Neural cell (in vitro differentiated cells): Measurements from ENCODE around the gene ZBTB7C. TPM values are rescaled to one million over a fixed set of nuclear protein-coding genes. Genes with fewer than 3 reads are reported as not detected.

Experiments
- H2AFZ ChIP-seq: fragments of 200-600, 300-800 bp; sonication (generic), shearing (Covaris generic); 2 replicates; pipeline ENCODE4 v1.6.0; 2014; ENCODE audit warnings: low read depth, mild to moderate bottlenecking, antibody characterized with exemption, low read length, moderate library complexity
- H3F3A ChIP-seq: fragments of 200-600 bp; shearing (Covaris generic); 2 replicates; pipeline ENCODE4 v1.6.1; 2016; ENCODE audit warnings: mild to moderate bottlenecking, moderate library complexity, mixed read lengths, antibody characterized with exemption, low read length; ENCODE audit not compliant: insufficient read depth, poor library complexity, severe bottlenecking
- H3K27ac ChIP-seq: fragments of 200-600, 300-800 bp; sonication (generic), shearing (Covaris generic); 2 replicates; pipeline ENCODE4 v1.5.1; 2014; ENCODE audit warnings: mild to moderate bottlenecking, low read length, moderate library complexity
- H3K27me3 ChIP-seq: fragments of 300-800, 200-600 bp; sonication (generic), shearing (Covaris generic); 2 replicates; pipeline ENCODE4 v1.6.0; 2014; ENCODE audit warnings: mild to moderate bottlenecking, low read depth, low read length, moderate library complexity; ENCODE audit not compliant: insufficient read depth
- H3K36me3 ChIP-seq: fragments of 300-800, 200-600 bp; sonication (generic), shearing (Covaris generic); 2 replicates; pipeline ENCODE4 v1.5.1; 2014; ENCODE audit warnings: mild to moderate bottlenecking, antibody characterized with exemption, low read length, moderate library complexity; ENCODE audit not compliant: insufficient read depth
- H3K4me2 ChIP-seq: fragments of 300-800, 200-600 bp; sonication (generic), shearing (Covaris generic); 2 replicates; pipeline ENCODE4 v1.6.0; 2014; ENCODE audit warnings: mild to moderate bottlenecking, low read length
- H3K4me3 ChIP-seq: fragments of 300-800, 200-600 bp; sonication (generic), shearing (Covaris generic); 2 replicates; pipeline ENCODE4 v1.5.1; 2014; ENCODE audit warnings: mild to moderate bottlenecking, low read length, moderate library complexity
- H3K79me2 ChIP-seq: fragments of 200-600 bp; shearing (Covaris generic); replicated peaks from 2 replicates; pipeline ENCODE4 v1.6.0; 2014; ENCODE audit warnings: mild to moderate bottlenecking, low read length, moderate library complexity; ENCODE audit not compliant: insufficient read depth
- H3K9ac ChIP-seq: fragments of 300-800, 200-600 bp; sonication (generic), shearing (Covaris generic); 2 replicates; pipeline ENCODE4 v1.6.1; 2016; ENCODE audit warnings: mild to moderate bottlenecking, low read length, mixed read lengths
- H3K9me2 ChIP-seq: fragments of 200-600 bp; shearing (Covaris generic); 2 replicates; pipeline ENCODE4 v1.6.1; 2016; ENCODE audit warnings: mild to moderate bottlenecking, low read length, mixed read lengths; ENCODE audit not compliant: insufficient read depth
- H3K9me3 ChIP-seq: fragments of 200-600, 300-800 bp; sonication (generic), shearing (Covaris generic); 2 replicates; pipeline ENCODE4 v1.6.1; 2016; ENCODE audit warnings: mild to moderate bottlenecking, mixed run types, low read length, moderate library complexity, mixed read lengths
- H4K20me1 ChIP-seq: fragments of 200-600 bp; shearing (Covaris generic); 2 replicates; pipeline ENCODE4 v1.6.1; 2016; ENCODE audit warnings: mild to moderate bottlenecking, mixed run types; ENCODE audit not compliant: insufficient read depth
- EP300 ChIP-seq: fragments of 450-650 bp; conservative IDR thresholded peaks from 2 replicates; pipeline ENCODE4 v1.6.1; 2014; ENCODE audit warnings: antibody characterized with exemption, mild to moderate bottlenecking, moderate library complexity; ENCODE audit not compliant: poor library complexity, severe bottlenecking
- EZH2 ChIP-seq: fragments of 200-600, 300-800 bp; shearing (Covaris generic), sonication (generic); IDR thresholded peaks from 2 replicates; pipeline ENCODE4 v1.6.1; 2014; ENCODE audit warnings: antibody characterized with exemption, low read length, borderline replicate concordance, mild to moderate bottlenecking; ENCODE audit not compliant: insufficient read depth, poor library complexity, severe bottlenecking
- MXI1 ChIP-seq: fragments of 450-650 bp; conservative IDR thresholded peaks from 2 replicates; pipeline ENCODE4 v1.6.1; 2014; ENCODE audit warnings: antibody characterized with exemption, mild to moderate bottlenecking; ENCODE audit not compliant: poor library complexity, severe bottlenecking
- POLR2AphosphoS5 ChIP-seq: IDR thresholded peaks from 2 replicates; pipeline ENCODE4 v1.6.1; 2012
- RAD21 ChIP-seq: fragments of 450-650 bp; conservative IDR thresholded peaks from 2 replicates; pipeline ENCODE4 v1.6.1; 2014; ENCODE audit warnings: antibody characterized with exemption, mild to moderate bottlenecking, moderate library complexity
- SMC3 ChIP-seq: fragments of 450-650 bp; conservative IDR thresholded peaks from 2 replicates; pipeline ENCODE4 v1.6.1; 2014; ENCODE audit warnings: antibody characterized with exemption, mild to moderate bottlenecking, moderate library complexity; ENCODE audit not compliant: poor library complexity
- TAF1 ChIP-seq: IDR thresholded peaks from 2 replicates; pipeline ENCODE4 v1.6.1; 2012; ENCODE audit warnings: low read depth
- polyA plus RNA-seq: library from polyadenylated mRNA; depleted of rRNA; stranded (reverse); fragments of >200 nt; gene quantifications from 2 replicates; pipeline ENCODE4 v1.2.3, GENCODE V29; 2014
- TF ChIP-seq, protein P1 (sequence below): IDR thresholded peaks from 2 replicates; pipeline ENCODE4 v1.6.1; 2012; ENCODE audit warnings: borderline replicate concordance
- TF ChIP-seq, protein P2 (sequence below): fragments of 450-650 bp; IDR thresholded peaks from 2 replicates; pipeline ENCODE4 v1.5.1; 2014; ENCODE audit warnings: antibody characterized with exemption, mild to moderate bottlenecking, moderate library complexity; ENCODE audit not compliant: poor library complexity, severe bottlenecking

The ZBTB7C gene
- polyA plus RNA-seq, 1 donor from 2014 or later: 2.4 TPM

DNA sequence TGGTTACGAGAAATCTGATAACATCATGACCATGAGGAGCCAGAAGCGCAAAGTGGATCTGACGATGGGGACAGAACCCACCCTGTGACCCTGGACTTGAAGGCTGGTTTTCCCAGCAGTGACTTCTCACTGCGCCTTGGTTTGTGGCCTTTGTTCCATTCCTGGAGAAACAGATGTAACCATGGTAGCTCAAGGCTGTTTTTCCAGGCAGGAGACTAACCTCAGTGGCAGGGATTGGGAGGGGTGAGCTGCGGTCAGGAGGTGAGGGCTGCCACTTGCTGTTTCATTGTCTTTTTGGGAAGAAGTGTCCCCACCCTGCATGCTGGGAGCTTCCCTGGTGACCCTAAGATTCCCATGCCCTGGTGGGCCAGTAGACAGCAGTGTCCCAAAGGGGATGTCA, 362.3 kb downstream of the ZBTB7C start:
- Histone ChIP-seq H3F3A (no peaks in the 10 kb centered on the region), H3K27me3 (no peaks in the 10 kb centered on the region), H4K20me1 (no peaks in the 10 kb centered on the region), H3K4me2 (no peak overlapping the region), H3K79me2 (no peaks in the 10 kb centered on the region), H3K36me3 (no peaks in the 10 kb centered on the region), H3K27ac (no peak overlapping the region), H2AFZ (no peak overlapping the region), H3K4me3 (no peak overlapping the region), H3K9ac (no peak overlapping the region), H3K9me3 (no peaks in the 10 kb centered on the region), H3K9me2 (no peaks in the 10 kb centered on the region)
- TF ChIP-seq POLR2AphosphoS5: no peak

DNA sequence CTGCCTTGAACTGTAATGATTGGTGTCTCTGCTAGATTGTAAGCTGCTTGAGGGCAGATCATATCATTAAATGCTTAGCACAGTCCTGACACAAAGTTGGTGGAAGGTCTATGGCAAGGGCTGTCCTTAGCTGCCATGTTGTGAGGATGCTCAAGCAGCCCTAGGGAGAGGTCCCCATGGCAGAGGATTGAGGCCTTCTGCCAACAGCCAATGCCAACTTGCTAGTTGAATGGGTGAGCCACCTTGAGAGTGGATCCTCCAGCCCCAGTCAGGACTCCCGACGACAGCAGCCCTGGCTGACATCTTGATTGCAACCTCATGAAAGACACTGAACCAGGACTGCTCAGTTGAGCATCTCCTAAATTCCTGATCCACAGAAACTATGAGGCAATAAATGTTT, 363.4 kb downstream of the ZBTB7C start:
- no peaks in the 10 kb centered on the region for H3F3A ChIP-seq
- no peak overlapping the region for H3K4me2 ChIP-seq
- no peak overlapping the region for H3K9ac ChIP-seq
- H3K9me3 ChIP-seq: no peaks in the 10 kb centered on the region
- no peak overlapping the region for H2AFZ ChIP-seq
- no peaks in the 10 kb centered on the region for H3K36me3 ChIP-seq
- H3K79me2 ChIP-seq: no peaks in the 10 kb centered on the region
- no peaks in the 10 kb centered on the region for H3K27me3 ChIP-seq
- TF ChIP-seq, protein P1, sequence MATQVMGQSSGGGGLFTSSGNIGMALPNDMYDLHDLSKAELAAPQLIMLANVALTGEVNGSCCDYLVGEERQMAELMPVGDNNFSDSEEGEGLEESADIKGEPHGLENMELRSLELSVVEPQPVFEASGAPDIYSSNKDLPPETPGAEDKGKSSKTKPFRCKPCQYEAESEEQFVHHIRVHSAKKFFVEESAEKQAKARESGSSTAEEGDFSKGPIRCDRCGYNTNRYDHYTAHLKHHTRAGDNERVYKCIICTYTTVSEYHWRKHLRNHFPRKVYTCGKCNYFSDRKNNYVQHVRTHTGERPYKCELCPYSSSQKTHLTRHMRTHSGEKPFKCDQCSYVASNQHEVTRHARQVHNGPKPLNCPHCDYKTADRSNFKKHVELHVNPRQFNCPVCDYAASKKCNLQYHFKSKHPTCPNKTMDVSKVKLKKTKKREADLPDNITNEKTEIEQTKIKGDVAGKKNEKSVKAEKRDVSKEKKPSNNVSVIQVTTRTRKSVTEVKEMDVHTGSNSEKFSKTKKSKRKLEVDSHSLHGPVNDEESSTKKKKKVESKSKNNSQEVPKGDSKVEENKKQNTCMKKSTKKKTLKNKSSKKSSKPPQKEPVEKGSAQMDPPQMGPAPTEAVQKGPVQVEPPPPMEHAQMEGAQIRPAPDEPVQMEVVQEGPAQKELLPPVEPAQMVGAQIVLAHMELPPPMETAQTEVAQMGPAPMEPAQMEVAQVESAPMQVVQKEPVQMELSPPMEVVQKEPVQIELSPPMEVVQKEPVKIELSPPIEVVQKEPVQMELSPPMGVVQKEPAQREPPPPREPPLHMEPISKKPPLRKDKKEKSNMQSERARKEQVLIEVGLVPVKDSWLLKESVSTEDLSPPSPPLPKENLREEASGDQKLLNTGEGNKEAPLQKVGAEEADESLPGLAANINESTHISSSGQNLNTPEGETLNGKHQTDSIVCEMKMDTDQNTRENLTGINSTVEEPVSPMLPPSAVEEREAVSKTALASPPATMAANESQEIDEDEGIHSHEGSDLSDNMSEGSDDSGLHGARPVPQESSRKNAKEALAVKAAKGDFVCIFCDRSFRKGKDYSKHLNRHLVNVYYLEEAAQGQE: no peak
- TF ChIP-seq SMC3 (no peak), POLR2AphosphoS5 (no peak), EZH2 (no peak), TAF1 (no peak), MXI1 (no peak), RAD21 (no peak), EP300 (no peak)
- TF ChIP-seq, protein P2, sequence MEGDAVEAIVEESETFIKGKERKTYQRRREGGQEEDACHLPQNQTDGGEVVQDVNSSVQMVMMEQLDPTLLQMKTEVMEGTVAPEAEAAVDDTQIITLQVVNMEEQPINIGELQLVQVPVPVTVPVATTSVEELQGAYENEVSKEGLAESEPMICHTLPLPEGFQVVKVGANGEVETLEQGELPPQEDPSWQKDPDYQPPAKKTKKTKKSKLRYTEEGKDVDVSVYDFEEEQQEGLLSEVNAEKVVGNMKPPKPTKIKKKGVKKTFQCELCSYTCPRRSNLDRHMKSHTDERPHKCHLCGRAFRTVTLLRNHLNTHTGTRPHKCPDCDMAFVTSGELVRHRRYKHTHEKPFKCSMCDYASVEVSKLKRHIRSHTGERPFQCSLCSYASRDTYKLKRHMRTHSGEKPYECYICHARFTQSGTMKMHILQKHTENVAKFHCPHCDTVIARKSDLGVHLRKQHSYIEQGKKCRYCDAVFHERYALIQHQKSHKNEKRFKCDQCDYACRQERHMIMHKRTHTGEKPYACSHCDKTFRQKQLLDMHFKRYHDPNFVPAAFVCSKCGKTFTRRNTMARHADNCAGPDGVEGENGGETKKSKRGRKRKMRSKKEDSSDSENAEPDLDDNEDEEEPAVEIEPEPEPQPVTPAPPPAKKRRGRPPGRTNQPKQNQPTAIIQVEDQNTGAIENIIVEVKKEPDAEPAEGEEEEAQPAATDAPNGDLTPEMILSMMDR: no peak
- no peak overlapping the region for H3K4me3 ChIP-seq
- no peaks in the 10 kb centered on the region for H3K9me2 ChIP-seq
- no peak overlapping the region for H3K27ac ChIP-seq
- no peaks in the 10 kb centered on the region for H4K20me1 ChIP-seq

DNA sequence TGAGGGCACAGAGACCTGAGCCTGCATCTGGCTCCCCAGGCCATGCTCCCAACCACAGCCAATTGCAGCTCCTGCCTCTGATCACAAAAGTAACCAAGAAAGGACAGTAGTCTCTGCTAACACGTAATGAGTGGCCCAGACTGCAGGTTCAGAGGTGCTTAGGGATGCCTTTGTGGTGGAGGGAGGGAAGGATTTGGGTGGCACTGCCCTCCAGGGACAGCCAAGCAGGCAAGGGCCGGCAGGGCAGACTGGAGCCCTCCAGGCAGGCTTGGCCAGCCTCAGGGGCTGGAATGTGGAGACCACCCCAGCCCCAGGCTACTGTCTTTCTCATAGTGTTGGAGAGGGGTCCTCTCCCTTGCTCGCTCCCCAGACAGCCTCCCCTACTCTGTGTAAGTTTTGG, 364.2 kb downstream of the ZBTB7C start:
- TF ChIP-seq TAF1 (no peak), EP300 (no peak), EZH2 (no peak), SMC3 (no peak), RAD21 (no peak), MXI1 (no peak), POLR2AphosphoS5 (no peak)
- TF ChIP-seq, protein P1: no peak
- TF ChIP-seq, protein P2: no peak
- no peaks in the 10 kb centered on the region for H3K9me2 ChIP-seq
- no peaks in the 10 kb centered on the region for H3K79me2 ChIP-seq
- H3K27me3 ChIP-seq: no peaks in the 10 kb centered on the region
- no peak overlapping the region for H3K4me2 ChIP-seq
- no peak overlapping the region for H3K4me3 ChIP-seq
- no peaks in the 10 kb centered on the region for H3F3A ChIP-seq
- H3K27ac ChIP-seq: no peak overlapping the region
- H3K9ac ChIP-seq: no peak overlapping the region
- H3K9me3 ChIP-seq: no peaks in the 10 kb centered on the region
- H3K36me3 ChIP-seq: no peaks in the 10 kb centered on the region
- no peaks in the 10 kb centered on the region for H4K20me1 ChIP-seq
- H2AFZ ChIP-seq: no peak overlapping the region
